ENCODE data around the gene FAM83C. TPM values are rescaled to one million over a fixed set of nuclear protein-coding genes. Genes with fewer than 3 reads are reported as not detected.
A peak's percentile ranks its signal among the peaks of the same experiment; 100 is the strongest.

FAM83C gene
- total RNA-seq, 2 experiments from 2014 or later, result not detected

DNA sequence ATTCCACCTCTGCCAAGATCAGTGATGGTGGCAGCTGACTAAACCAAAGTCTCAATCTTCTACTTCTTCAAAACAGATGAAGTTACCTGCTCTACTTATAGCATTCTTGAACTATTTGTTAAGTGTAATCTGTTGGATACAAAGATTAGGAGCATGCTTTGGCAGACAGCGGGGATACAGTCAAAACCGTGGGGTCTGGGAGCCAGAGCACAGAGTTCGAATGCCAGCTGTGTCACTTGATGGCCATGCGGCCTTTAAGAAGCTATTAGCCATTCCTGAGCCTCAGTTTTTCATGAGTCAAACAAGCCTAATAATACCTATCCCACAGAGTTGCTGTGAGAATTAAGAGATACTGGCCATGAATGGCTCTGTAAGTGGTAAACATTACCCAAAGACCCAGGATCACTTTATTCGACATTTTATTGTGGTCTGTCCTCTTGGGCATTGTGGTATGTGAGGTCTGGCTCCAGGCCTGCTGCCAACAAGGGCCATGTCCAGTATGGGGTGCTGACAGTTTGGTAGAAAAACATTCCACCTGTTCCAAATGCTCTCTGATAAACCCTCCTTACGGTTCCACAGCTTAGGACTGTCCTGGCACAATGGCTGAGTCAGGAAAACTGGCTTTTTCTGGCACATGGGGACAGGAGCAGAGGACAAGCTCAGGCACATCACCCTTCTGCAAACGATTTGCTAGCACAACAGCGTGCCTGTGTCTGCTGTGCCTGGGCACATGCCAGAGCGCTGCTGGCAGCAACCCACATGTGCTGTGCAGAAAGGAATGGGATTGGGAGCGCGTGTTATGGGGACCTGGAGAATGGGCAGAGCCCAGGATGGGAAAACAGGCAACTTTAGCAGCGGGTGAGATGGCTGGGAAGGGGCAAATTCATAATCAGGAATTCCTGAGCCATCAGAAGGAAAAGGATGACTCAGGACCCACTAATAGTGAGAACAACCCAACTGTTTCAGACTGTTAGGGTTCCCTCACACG is 15.7 kb upstream of the FAM83C start:
- Histone ChIP-seq H3K79me2 (ENCODE audit: insufficient read depth, low read depth, low read length) (no peaks in the 10 kb centered on the region), H3K27ac (ENCODE audit: low read depth, low read length, poor library complexity, severe bottlenecking) (no peak overlapping the region), H2AFZ (ENCODE audit: low read length) (no peak overlapping the region), H3K4me1 (ENCODE audit: insufficient read depth, low read length, poor library complexity, severe bottlenecking) (peaks cover 5% of the 10 kb centered on the region), H3K4me3 (ENCODE audit: low read depth, low read length, poor library complexity, severe bottlenecking) (no peak overlapping the region), H4K20me1 (ENCODE audit: insufficient read depth, low read length) (no peaks in the 10 kb centered on the region), H3K36me3 (ENCODE audit: insufficient read depth, low read length) (peaks cover 15% of the 10 kb centered on the region; the same call in 1 of the 2 replicates), H3K9me3 (ENCODE audit: low read length) (no peaks in the 10 kb centered on the region), H3K4me2 (ENCODE audit: low read length) (no peak overlapping the region), H3K9me2 (ENCODE audit: insufficient read depth, low read length) (no peaks in the 10 kb centered on the region)
- CTCF ChIA-PET (ENCODE audit: unreplicated experiment), result no interaction called here
- no TSS peak for BruUV-seq (replicated peaks)
- intact Hi-C loops (cut with micrococcal nuclease; ENCODE audit: unreplicated experiment), result no loop called here
- no peak for TF ChIP-seq EZH2phosphoT487 (IDR thresholded peaks at IDR 0.05; ENCODE audit: borderline replicate concordance, low read depth, low read length)
- DNase-seq (ENCODE audit: low spot score), result no peak
- POLR2A ChIA-PET, result interaction anchor here (2.4 kb wide), 1 partner anchor 10 kb away, joined by 8 read pairs; no protein-coding TSS in a partner anchor

DNA sequence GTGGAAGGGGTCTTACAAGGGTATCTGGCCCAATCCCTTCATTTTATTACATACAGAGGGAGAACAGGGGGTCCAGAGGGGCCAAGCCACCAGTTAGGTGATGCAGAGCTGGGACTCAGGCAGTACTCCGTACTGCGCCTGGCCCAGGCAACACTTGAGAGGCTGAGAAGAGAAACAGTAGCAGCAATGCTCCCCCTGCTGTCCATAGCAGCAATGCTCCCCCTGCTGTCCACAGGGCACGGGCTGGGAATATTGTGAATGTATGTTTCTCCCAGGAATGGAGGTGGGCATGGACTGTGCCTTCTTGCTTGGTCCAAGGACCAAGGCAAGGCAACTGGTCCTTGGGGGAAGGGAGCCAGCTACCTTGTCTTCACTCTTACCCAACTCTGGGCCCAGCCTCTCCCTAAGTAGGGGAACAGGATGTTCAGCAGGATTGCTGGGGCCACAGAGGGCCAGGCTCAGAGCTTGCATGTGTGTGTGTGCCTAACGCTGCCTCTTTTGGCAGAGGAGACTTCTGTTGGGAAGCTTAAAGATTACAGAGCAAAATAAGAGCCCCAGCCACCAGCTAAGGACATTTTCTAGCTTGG is 14.8 kb upstream of the FAM83C start:
- no TSS peak for BruUV-seq (replicated peaks)
- ChIA-PET POLR2A (interaction anchor here (0.5 to 2.4 kb wide), 2 partner anchors 9 to 211 kb away, joined by 4 to 8 read pairs; no protein-coding TSS in a partner anchor), CTCF (ENCODE audit: unreplicated experiment) (no interaction called here)
- Histone ChIP-seq H3K4me1 (ENCODE audit: insufficient read depth, low read length, poor library complexity, severe bottlenecking) (peaks cover 5% of the 10 kb centered on the region), H3K27ac (ENCODE audit: low read depth, low read length, poor library complexity, severe bottlenecking) (no peak overlapping the region), H3K4me2 (ENCODE audit: low read length) (no peak overlapping the region), H3K36me3 (ENCODE audit: insufficient read depth, low read length) (peaks cover 7% of the 10 kb centered on the region; the same call in 1 of the 2 replicates), H3K79me2 (ENCODE audit: insufficient read depth, low read depth, low read length) (no peaks in the 10 kb centered on the region), H2AFZ (ENCODE audit: low read length) (no peak overlapping the region), H4K20me1 (ENCODE audit: insufficient read depth, low read length) (no peaks in the 10 kb centered on the region), H3K4me3 (ENCODE audit: low read depth, low read length, poor library complexity, severe bottlenecking) (no peak overlapping the region), H3K9me2 (ENCODE audit: insufficient read depth, low read length) (no peaks in the 10 kb centered on the region), H3K9me3 (ENCODE audit: low read length) (no peaks in the 10 kb centered on the region)
- DNase-seq (ENCODE audit: low spot score), result peak; percentile 39
- no peak for TF ChIP-seq EZH2phosphoT487 (IDR thresholded peaks at IDR 0.05; ENCODE audit: borderline replicate concordance, low read depth, low read length)
- TF ChIP-seq, protein P1, sequence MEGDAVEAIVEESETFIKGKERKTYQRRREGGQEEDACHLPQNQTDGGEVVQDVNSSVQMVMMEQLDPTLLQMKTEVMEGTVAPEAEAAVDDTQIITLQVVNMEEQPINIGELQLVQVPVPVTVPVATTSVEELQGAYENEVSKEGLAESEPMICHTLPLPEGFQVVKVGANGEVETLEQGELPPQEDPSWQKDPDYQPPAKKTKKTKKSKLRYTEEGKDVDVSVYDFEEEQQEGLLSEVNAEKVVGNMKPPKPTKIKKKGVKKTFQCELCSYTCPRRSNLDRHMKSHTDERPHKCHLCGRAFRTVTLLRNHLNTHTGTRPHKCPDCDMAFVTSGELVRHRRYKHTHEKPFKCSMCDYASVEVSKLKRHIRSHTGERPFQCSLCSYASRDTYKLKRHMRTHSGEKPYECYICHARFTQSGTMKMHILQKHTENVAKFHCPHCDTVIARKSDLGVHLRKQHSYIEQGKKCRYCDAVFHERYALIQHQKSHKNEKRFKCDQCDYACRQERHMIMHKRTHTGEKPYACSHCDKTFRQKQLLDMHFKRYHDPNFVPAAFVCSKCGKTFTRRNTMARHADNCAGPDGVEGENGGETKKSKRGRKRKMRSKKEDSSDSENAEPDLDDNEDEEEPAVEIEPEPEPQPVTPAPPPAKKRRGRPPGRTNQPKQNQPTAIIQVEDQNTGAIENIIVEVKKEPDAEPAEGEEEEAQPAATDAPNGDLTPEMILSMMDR (conservative IDR thresholded peaks at IDR 0.05; ENCODE audit: low read length), result peak; percentile 80
- intact Hi-C loops (cut with micrococcal nuclease; ENCODE audit: unreplicated experiment), result no loop called here

DNA sequence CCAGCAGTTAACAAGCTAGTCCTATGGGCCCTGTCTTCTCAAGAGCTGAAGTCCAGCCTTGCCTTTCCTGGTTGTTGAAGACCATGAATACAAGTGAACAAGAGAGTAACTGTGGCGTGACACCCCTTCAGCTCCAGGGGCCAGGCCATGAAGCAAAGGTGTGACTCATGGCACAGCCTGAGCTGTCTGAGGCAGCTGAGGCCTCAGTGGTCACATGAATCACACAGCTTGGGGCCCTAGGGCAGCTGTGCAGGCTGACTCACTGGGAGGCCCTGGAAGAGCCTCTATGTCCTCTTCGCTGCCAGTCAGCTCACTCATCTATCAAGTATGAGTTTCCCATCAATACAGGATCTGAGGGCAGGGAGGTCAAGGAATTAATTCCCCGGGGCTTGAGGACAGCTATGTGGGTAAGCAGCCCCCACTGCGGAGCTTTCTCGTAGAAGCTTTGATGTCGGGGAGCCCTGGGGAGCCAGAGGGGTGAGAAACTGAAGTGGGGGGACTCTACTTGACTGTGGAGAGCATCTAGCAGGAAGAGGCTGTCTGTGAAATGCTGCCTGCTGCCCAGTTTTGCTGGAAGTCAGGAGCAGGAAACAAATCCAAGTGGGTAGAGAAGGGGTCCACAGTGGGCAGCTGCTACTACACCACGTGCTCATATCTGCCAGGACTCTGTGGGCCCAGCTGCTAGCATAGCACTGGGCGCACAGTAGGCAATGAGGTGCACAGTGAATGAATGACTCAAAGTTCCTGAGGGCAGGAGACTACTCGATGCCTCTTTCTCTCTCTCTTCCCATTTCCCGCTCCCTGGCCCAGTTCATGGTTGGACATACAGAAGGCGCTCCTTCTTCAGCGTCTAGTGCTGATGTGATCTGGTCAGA is 13.7 kb upstream of the FAM83C start:
- no peak overlapping the region for H2AFZ ChIP-seq (ENCODE audit: low read length)
- H3K9me3 ChIP-seq (ENCODE audit: low read length), result no peaks in the 10 kb centered on the region
- DNase-seq (ENCODE audit: low spot score), result no peak
- H3K4me3 ChIP-seq (ENCODE audit: low read depth, low read length, poor library complexity, severe bottlenecking), result no peak overlapping the region
- H3K36me3 ChIP-seq (ENCODE audit: insufficient read depth, low read length), result no peaks in the 10 kb centered on the region; the same call in 1 of the 2 replicates
- intact Hi-C loops (cut with micrococcal nuclease; ENCODE audit: unreplicated experiment), result loop anchor here (2.0 kb wide), 1 partner anchor 23 kb away; no protein-coding TSS in a partner anchor
- ChIA-PET POLR2A (interaction anchor here (2.4 kb wide), 1 partner anchor 8 kb away, joined by 8 read pairs; no protein-coding TSS in a partner anchor), CTCF (ENCODE audit: unreplicated experiment) (no interaction called here)
- no peaks in the 10 kb centered on the region for H3K79me2 ChIP-seq (ENCODE audit: insufficient read depth, low read depth, low read length)
- H4K20me1 ChIP-seq (ENCODE audit: insufficient read depth, low read length), result no peaks in the 10 kb centered on the region
- H3K9me2 ChIP-seq (ENCODE audit: insufficient read depth, low read length), result no peaks in the 10 kb centered on the region
- BruUV-seq (replicated peaks), result no TSS peak
- H3K27ac ChIP-seq (ENCODE audit: low read depth, low read length, poor library complexity, severe bottlenecking), result no peak overlapping the region
- H3K4me1 ChIP-seq (ENCODE audit: insufficient read depth, low read length, poor library complexity, severe bottlenecking), result peaks cover 5% of the 10 kb centered on the region
- no peak for TF ChIP-seq EZH2phosphoT487 (IDR thresholded peaks at IDR 0.05; ENCODE audit: borderline replicate concordance, low read depth, low read length)
- TF ChIP-seq, protein P1 (conservative IDR thresholded peaks at IDR 0.05; ENCODE audit: low read length), result no peak
- no peak overlapping the region for H3K4me2 ChIP-seq (ENCODE audit: low read length)

All from OCI-LY7 (cell line).